Transverse colon (tissue), 4 donors: Measurements from ENCODE around the gene CACNG5. TPM values are rescaled to one million over a fixed set of nuclear protein-coding genes. Genes with fewer than 3 reads are reported as not detected.

Source experiments
- DNase-seq: peaks from one replicate; pipeline ENCODE4 v3.0.0-alpha.2; 2019
- H3K27ac ChIP-seq, 4 donors: fragments of 200-600 bp; sonication (generic); 2 replicates each; pipeline ENCODE4 v1.5.1; 2016 to 2018; ENCODE audit warnings: inconsistent platforms in 4 of 4
- H3K27me3 ChIP-seq: fragments of 200-600 bp; sonication (generic); 2 replicates; pipeline ENCODE4 v1.5.1; 2017; ENCODE audit warnings: inconsistent platforms
- H3K36me3 ChIP-seq, 4 donors: fragments of 200-600 bp; sonication (generic); 2 replicates each; pipeline ENCODE4 v1.5.1; 2017 to 2019; ENCODE audit warnings: inconsistent platforms in 4 of 4
- H3K4me1 ChIP-seq, 4 donors: fragments of 200-600 bp; sonication (generic); 2 replicates each; pipeline ENCODE4 v1.5.1; 2017 to 2020; ENCODE audit warnings: inconsistent platforms in 4 of 4
- H3K4me3 ChIP-seq, 4 donors: fragments of 200-600 bp; sonication (generic); 1 replicate in 1 of 4; 2 replicates in 3 of 4; pipeline versions ENCODE4 v1.5.1 to v1.6.1; 2017 to 2019; ENCODE audit warnings: inconsistent platforms in 4 of 4
- H3K9me3 ChIP-seq, 2 donors: fragments of 200-600 bp; sonication (generic); 2 replicates each; pipeline ENCODE4 v1.5.1; 2017 to 2019; ENCODE audit warnings: inconsistent platforms in 2 of 2
- CTCF ChIP-seq, 5 experiments: fragments of 200-600 bp in 3 of 5; fragments of 450-650 bp in 2 of 5; sonication (generic) in 3 of 5; IDR thresholded peaks; 1 replicate in 2 of 5; 2 replicates in 3 of 5; pipeline ENCODE4 v1.5.1; 2016 to 2017; ENCODE audit warnings: antibody characterized with exemption in 5 of 5, inconsistent platforms in 3 of 5, mild to moderate bottlenecking in 2 of 5, moderate library complexity in 1 of 5
- EP300 ChIP-seq: sonication (generic); formaldehyde crosslinking; IDR thresholded peaks from one replicate; pipeline ENCODE4 v1.6.1; 2017; ENCODE audit warnings: antibody characterized with exemption, low read depth
- POLR2A ChIP-seq: fragments of 450-650 bp; IDR thresholded peaks from one replicate; pipeline ENCODE4 v1.6.1; 2016; ENCODE audit warnings: antibody characterized with exemption, mild to moderate bottlenecking, moderate library complexity
- POLR2AphosphoS5 ChIP-seq, 3 donors: sonication (generic); formaldehyde crosslinking; IDR thresholded peaks; one replicate each; pipeline ENCODE4 v1.6.1; 2016; ENCODE audit warnings: antibody characterized with exemption in 3 of 3
- WGBS, 2 donors: methylation state at CpG; one replicate each; pipeline ENCODE4 v1.1.5; 2018; ENCODE audit warnings: low coverage in 1 of 2; 5-methylcytosine and 5-hydroxymethylcytosine counted together
- in situ Hi-C, 4 donors: fragments of 200-750 bp; cut with MboI; loops; one replicate each; pipeline versions ENCODE4 v1.15.0 to v1.15.1; 2017; ENCODE audit warnings: low sequenced_read_pairs in 3 of 4, low pct_ligation_motif_present in 1 of 4, low pct_unique_long_range_greater_than_20kb in 1 of 4
- intact Hi-C: fragments of 100-400 bp; cut with DNase I; formaldehyde crosslinking; loops from one replicate; pipeline ENCODE4 v1.15.1; 2023; ENCODE audit warnings: low total_unique reads
- total RNA-seq, 4 donors: library from RNA; depleted of rRNA; stranded (reverse); fragments of >200 nt; gene quantifications; one replicate each; pipeline ENCODE4 v1.1.0, GENCODE V29; 2016

Gene CACNG5
- total RNA-seq, 4 donors from 2014 or later: 0.32 TPM; not detected in 3

- 100% methylated on average over 1 of the region's 1 CpG for WGBS, 2 donors
- no peak for DNase-seq
- H3K36me3 ChIP-seq: no peaks in the 10 kb centered on the region
- intact Hi-C loops: no loop called here
- H3K9me3 ChIP-seq: no peaks in the 10 kb centered on the region
- no peaks in the 10 kb centered on the region for H3K27me3 ChIP-seq
- no peak overlapping the region for H3K27ac ChIP-seq
- no peak overlapping the region for H3K4me3 ChIP-seq
- no peak for TF ChIP-seq EP300
- no peak for TF ChIP-seq POLR2AphosphoS5 (IDR thresholded peaks at IDR 0.05)
- no peak for TF ChIP-seq POLR2A
- TF ChIP-seq CTCF (IDR thresholded peaks at IDR 0.05): no peak
- in situ Hi-C loops: loop anchor here in 3 of 4 donors (10.0 to 25.0 kb wide), 3 partner anchors 202 to 705 kb away; no protein-coding TSS in a partner anchor
- no peaks in the 10 kb centered on the region for H3K4me1 ChIP-seq
These were observed 82.0 kb downstream of the CACNG5 start for GRCh38 chr17:66916946-66917345.

- DNase-seq: no peak
- Histone ChIP-seq H3K4me1 (no peaks in the 10 kb centered on the region), H3K9me3 (no peaks in the 10 kb centered on the region), H3K27ac (no peak overlapping the region), H3K27me3 (peaks cover under 1% of the 10 kb centered on the region), H3K36me3 (no peaks in the 10 kb centered on the region), H3K4me3 (no peak overlapping the region)
- intact Hi-C loops (no loop called here), in situ Hi-C loops (loop anchor here in 3 of 4 donors (10.0 to 25.0 kb wide), 3 partner anchors 204 to 707 kb away; no protein-coding TSS in a partner anchor)
- 80 to 84% methylated on average over 1 to 12 of the region's 12 CpGs for WGBS, 2 donors
- TF ChIP-seq CTCF (IDR thresholded peaks at IDR 0.05) (no peak), POLR2AphosphoS5 (IDR thresholded peaks at IDR 0.05) (no peak), POLR2A (no peak), EP300 (no peak)
These were observed 84.0 kb downstream of the CACNG5 start for GRCh38 chr17:66918896-66919295.

GRCh38 chr17:66920435-66920834 is 85.5 kb downstream of the CACNG5 start:
- Histone ChIP-seq H3K27ac (no peak overlapping the region), H3K36me3 (no peaks in the 10 kb centered on the region), H3K4me3 (no peak overlapping the region), H3K9me3 (no peaks in the 10 kb centered on the region), H3K4me1 (no peaks in the 10 kb centered on the region), H3K27me3 (peaks cover 6% of the 10 kb centered on the region)
- in situ Hi-C loops (loop anchor here in 2 of 4 donors (25.0 kb wide), 2 partner anchors 242 to 708 kb away; no protein-coding TSS in a partner anchor), intact Hi-C loops (no loop called here)
- WGBS, 2 donors: 79 to 82% methylated on average over 9 of the region's 9 CpGs
- no peak for DNase-seq
- no peak for TF ChIP-seq POLR2AphosphoS5 (IDR thresholded peaks at IDR 0.05)
- no peak for TF ChIP-seq CTCF (IDR thresholded peaks at IDR 0.05)
- no peak for TF ChIP-seq POLR2A
- no peak for TF ChIP-seq EP300

- peaks cover 10% of the 10 kb centered on the region for H3K27me3 ChIP-seq
- in situ Hi-C loops (loop anchor here in 2 of 4 donors (25.0 kb wide), 2 partner anchors 241 to 709 kb away; no protein-coding TSS in a partner anchor), intact Hi-C loops (no loop called here)
- no peak overlapping the region for H3K4me3 ChIP-seq
- no peaks in the 10 kb centered on the region for H3K36me3 ChIP-seq
- H3K9me3 ChIP-seq: no peaks in the 10 kb centered on the region
- H3K4me1 ChIP-seq: no peaks in the 10 kb centered on the region
- no peak for DNase-seq
- TF ChIP-seq POLR2A: no peak
- TF ChIP-seq CTCF (IDR thresholded peaks at IDR 0.05): no peak
- no peak for TF ChIP-seq POLR2AphosphoS5 (IDR thresholded peaks at IDR 0.05)
- no peak for TF ChIP-seq EP300
- 73% methylated on average over 4 of the region's 4 CpGs; no CpG with 5 or more reads in 1 of the 2 donors for WGBS, 2 donors
- no peak overlapping the region for H3K27ac ChIP-seq
These were observed 86.0 kb downstream of the CACNG5 start for GRCh38 chr17:66920950-66921349.
